Measurements from ENCODE around the gene EGR4.
"Not testable (repeated sequence)": the region's sequence is repeated elsewhere in the genome, so short reads cannot be mapped to it uniquely, and the experiment has no call there.

Gene EGR4

DNA sequence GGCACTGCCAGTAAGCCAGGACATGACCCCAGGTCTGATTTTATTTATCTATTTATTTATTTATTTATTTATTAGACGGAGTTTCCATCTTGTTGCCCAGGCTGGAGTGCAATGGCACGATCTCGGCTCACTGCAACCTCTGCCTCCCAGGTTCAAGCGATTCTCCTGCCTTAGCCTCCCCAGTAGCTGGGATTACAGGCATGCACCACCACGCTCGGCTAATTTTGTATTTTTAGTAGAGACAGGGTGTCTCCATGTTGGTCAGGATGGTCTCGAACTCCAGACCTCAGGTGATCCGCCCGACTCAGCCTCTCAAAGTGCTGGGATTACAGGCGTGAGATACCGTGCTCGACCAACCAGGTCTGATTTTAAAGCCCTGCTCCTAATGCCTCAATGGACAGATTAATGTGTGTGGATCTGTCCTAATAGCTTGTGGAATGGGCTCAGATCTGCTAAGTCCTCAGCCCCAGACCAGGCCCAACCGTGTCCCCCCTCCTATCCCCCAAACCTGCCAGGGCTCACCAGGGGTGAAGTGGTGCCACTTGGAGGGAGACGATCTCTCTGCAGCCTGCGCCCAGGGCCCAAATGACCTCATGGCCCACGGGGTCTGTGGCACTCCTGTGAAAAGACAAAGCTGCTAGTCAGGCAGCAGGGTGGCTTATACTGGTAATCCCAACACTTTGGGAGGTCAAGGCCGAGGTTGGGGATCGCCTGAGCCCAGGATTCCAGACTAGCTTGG, 30.5 kb downstream of the EGR4 start:
- not testable (repeated sequence) for DNase-seq

DNA sequence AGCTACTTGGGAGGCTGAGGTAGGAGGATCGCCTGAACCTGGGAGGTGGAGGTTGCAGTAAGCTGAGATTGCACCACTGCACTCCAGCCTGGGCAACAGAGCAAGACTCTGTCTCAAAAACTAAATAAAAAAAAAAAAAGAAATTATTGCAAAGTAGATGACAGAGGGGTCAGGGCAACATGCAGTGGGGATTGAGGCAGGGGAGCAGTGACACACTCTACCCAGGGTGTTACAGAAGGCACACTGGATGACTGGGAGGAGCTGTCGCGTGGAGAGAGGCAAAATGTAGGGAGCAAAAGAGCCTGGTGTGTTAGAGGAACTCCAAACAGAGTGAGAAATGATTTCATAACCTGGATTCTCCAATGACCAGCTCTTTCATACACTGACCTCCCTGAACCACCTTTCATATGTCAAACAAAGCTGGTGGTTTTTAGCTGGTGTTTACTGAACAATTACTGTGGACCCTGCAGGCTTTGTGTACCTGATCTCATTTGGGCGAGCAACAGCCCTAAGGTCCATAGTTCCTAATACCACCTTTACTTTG, 31.2 kb downstream of the EGR4 start:
- no peak for DNase-seq

DNA sequence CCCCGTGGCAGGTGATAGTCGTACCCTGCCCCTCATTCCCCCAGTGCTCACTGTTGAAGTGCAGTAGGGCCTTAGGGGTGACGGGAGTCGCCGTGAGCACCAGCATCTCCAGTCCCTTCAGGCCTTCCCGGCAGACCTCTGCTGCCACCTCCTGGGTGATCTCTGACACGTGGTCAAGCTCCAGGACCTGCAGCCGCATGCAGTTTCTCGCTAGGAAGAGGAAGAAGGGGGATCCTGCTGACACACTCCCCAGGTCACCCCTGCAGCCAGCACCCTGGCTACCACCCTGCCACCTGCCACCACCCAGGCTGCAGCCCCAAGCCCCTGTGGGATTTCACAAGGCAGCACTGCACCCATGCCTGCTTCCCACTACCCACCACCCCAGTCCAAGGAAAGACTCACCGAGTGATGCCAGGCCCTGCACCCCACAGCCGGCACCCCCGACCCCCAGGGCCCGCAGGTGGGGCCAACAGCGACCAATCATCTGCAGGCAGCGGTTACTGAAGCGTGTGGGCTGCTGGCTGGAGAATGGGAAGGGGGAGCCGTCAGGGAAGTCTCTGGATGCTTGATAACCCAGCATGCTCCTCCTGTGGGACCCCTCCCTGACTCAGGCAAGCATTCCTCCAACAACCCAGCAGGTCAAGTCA, 32.9 kb downstream of the EGR4 start:
- DNase-seq, result no peak

DNA sequence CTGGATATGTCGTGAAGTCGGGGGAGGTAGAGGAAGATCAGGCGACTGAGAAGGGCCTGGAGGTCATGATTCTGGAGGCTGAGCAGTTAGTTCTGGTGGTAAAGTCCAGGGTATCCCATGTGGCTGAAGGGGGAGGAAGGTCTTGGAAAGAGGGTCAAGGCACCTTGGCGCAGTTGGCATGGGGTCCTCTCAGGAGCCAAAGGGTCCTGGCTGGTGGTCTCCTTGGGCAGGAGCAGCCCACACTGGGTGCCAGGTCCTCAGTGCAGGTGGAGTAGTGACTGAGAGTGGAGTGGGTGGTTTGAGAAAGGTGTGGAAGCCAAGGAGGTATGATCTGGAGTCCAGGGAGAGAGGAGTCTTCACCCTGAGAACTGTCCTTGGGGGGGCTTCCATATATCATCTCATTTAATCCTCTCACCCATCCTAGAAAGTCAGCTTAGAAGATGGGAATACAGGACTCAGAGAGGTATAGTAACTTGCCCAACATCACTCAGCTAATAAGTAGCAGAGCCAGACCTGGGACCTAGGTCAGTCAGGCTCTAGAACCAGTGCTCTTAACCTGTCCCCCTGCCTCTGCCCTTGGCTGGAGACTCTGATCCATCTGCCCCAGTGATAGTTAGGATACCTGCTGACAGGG, 33.5 kb downstream of the EGR4 start:
- no peak for DNase-seq

DNA sequence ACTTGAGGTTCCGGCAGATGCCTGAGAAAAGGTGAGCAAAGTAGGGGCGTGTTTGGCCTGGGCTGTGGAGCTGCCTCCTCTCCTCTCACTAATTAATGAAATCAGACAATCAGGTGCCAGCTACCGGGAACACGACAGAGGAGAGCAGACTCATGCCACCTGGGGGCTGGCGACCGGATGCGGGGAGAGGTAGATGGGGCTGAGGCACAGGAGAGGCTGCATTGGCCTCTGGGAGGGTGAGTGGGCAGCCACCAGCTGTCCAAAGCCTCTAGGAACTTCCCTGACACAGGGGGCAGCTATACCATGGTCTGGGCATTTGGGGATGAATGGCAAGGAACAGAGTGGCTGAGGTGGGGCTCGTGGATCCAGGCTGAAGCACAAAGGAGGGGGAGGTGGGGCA, 34.1 kb downstream of the EGR4 start:
- DNase-seq, result no peak

DNA sequence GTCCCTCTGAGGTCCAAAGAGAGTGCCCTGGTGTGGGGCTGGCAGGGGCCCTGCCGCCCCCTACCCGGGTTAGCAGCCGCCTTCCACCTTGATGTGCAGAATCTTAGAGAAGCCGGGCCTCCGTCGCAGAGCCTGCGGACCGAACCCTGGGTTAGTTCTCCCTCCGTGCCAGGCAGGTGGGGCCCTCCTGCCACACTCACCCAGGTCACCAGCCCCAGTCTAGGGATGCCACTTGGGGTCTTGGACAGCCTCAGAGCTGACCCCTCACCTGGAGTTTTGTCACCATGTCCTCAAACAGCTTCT, 34.5 kb downstream of the EGR4 start:
- DNase-seq, result no peak

DNA sequence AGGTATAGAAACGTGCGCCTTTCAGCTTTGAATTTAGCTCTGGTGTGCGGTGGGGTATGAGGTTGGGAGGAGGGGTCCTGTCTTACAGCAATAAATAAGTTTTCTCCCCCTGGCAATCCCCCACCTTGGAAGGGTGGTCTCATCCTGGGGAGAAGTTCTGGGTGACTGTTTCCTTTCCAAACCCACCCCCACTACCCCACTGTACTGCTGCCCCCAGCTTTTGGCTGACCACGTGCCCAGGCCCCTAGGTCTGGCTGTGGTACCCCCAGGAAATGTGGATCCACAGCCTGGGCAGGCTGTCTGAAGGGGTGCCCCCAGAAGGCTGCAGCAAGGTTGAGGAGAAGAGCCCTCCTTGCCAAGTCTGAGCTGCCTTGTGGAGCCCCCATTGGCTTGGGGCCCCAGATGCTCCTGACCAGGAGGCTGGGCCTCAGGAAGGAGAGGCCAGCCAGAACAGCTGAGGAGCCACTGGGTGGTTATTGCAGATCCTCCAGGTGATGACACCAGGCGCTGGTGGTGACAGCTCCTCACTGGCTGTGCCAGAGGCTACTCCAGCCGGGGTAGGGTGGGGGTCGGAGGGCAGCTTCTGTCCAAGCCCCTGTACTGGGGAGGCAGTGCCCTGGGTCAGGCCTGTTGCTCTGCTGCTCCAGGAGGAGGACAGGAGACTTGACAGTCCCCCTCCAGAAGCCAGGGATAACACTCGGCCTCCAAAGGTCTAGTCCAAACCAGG, 35.0 kb downstream of the EGR4 start:
- no peak for DNase-seq

DNA sequence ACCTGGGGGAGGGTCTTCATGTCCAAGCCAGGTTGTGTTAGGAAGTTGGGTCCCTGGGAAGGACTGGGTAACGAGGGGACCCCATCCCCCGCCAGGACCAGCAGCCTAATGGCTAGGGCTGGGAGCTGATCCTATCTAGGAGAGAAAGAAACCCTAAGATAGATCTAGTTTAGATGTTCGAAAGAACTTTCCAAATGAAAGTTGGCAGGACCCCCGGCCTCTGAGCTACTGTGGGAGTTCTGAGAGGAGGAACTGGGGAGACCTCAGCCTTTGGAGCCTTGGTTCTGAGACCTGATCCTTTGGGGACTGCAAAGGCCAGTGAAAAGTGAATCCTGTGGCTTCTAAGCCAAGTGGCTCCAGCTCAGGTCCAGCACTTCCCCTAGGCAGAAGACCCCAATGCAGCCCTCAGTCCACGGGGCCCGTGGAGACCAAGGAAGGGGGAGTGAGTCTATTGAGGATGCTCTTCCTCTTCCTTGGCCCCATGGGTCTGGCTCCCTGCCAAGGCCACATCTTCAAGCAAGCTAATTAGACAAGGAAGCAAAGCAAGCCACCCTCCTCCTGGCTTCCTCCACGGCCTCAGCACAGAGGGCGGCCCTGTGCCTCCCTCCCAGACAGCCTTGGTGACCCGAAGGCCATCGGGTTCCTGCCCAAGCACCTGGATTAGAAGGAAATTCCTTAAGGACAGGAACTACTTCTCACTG, 35.8 kb downstream of the EGR4 start:
- DNase-seq, result no peak

DNA sequence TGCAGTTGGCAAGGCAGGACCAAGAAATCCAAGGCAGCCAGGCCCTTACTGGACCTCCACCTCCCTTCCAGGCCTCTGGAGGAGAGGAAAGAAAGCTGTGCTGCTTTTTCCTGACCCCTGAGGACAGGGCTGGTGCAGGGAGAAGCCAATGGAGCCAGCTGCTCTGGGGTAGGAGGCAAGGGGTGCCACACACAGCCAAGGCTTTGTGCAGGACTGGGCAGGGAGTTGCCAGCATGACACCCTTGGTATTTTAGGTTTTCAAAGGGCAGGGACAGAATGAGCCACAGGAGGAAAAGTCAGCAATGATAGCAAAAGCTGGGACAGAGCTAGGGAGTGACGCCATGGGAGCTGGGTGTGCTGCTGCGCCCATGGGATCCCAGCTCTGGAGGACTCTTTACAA, 36.3 kb downstream of the EGR4 start:
- DNase-seq, result no peak

DNA sequence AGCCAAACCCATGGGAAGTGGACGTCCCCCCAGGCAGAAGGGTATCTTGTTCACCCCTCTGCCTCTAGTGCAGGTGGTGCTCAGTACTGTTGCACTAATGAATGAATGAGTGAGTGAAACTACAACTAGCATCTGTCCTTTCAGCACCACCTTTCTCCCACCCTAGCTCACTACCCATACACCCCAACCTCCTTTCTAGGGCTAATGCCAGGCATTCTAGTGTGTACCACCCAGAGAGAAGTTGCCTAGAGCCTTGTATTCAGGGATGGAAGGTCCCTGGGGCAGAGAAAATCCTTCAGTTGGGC, 36.8 kb downstream of the EGR4 start:
- DNase-seq, result no peak

DNA sequence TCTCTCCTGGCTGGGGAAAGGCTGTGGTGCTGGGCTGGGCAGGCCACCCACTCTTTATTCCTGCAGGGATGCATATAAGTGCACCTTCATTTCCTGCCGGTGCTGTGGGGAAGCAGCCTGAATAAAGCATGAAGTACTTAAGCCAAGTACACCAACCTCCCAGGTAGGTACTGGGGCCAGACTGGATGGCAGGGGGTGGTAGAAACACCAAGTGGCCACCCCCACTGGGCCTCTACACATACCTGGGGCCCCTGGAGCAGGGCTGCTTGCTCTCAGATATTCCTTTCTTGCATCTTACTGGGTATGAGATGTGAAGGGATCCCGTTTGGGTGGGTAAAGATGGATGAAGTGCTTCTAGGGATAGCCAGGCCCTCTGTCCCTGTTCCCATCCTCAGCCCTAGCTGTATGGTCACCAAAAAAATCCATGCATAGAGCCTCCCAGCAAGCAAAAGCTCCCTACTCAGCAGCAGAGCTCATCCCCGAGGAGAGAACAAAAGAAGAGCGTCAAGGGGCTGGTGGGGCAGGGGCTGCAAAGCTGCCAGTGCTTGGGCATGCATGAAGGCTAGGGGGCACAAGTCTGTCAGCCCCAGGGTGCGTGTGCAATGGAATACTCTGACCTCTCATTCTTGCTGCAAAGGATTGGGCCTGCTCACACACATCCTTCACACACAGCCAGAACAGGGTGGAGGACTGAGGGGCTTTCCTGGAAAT, 37.3 kb downstream of the EGR4 start:
- DNase-seq, result no peak

DNA sequence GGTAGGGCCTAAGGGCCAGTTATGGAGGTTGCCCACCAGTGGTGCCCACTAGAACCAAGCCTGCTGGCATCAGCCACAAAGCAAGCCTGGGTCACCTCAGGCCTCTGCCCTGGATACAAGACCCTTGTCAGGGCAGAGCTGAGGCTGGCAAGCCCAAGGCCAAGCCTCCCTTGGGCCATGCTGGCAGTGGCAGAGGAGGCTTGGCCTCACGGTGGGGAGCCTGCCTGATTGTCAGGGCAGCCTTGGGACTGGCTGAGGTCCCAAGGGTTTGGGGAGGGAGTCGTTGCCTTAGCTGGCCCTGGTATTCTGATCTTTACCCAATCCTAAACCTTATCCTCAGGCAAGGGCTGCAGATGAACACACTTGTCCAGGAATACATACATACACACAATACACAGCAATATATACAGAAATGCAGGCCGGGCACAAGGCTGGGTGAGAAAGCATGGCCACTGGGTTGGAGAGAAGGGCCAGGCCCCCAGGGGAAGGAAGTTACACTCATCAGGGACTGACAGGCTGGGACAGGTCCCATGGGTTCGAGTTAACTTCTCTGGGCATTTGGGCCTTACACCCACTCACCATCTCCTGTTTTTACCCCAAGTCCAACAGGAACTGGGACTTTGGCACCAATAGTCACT, 38.2 kb downstream of the EGR4 start:
- no peak for DNase-seq

DNA sequence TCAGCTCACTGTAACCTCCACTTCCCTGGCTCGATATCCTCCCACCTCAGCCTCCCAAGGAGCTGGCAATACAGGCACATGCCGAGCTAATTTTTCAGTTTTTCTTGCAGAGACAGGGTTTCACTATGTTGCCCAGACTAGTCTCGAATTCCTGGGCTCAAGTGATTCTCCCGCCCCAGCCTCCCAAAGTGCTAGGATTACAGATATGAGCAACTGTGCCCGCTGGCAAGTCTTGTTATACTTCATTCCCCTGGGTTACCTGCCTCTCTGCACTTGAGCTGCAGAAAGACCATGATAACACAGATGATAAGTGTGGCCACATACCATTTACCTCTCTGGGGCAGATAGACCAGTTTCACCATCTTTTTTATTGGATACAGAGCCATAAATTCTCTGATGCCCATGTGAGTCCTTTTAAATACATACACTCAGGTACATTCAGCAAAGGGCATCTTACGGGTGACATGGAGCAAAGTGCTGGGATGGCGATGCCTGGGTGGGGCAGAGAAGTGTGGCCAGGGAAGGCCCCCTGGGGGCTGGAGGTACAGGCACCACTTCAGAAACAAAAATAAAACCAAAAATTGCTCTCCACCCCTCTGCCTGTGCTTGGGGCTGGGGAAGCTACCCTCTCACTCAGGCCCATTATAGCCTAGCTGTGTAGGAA, 38.9 kb downstream of the EGR4 start:
- no peak for DNase-seq

DNA sequence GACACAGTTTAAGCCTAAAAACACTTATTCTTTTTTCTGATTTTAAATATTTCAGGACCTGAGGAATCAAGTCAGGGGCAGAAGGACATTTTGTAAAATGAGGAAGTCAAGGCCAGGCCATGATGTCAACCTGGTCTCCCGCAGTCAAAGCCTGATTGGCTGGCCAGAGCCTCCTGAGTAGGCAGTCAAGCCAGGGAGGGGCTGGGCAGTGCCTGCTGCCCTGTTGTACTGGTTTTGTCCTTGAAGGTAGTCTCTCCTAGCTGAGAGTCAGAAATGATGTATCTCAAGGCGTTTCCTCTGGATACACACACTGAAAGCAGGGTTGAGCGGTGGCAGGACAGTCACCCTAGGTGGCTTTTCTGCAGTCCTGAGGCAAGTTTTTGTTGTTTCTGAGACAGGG, 39.4 kb downstream of the EGR4 start:
- DNase-seq, result no peak

DNA sequence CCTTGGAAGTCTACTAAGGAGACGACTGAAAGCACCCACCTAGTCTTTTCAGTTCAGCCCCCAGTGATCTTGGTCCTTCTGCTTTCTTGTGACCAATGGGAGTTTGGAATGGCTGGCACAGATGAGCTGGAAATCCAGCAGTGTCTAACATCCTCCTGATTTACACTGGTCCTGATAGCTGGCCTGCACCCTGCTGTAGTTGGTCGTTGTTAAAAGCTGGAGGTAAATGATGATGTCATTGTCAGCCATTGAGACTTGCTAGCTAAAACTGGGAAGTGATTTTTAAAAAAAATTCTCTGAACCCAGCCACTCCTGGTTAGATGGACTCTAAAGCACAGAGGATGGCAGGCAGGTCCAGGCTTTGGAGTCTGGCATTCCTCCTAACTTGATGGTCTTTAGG, 39.9 kb downstream of the EGR4 start:
- DNase-seq, result no peak

DNA sequence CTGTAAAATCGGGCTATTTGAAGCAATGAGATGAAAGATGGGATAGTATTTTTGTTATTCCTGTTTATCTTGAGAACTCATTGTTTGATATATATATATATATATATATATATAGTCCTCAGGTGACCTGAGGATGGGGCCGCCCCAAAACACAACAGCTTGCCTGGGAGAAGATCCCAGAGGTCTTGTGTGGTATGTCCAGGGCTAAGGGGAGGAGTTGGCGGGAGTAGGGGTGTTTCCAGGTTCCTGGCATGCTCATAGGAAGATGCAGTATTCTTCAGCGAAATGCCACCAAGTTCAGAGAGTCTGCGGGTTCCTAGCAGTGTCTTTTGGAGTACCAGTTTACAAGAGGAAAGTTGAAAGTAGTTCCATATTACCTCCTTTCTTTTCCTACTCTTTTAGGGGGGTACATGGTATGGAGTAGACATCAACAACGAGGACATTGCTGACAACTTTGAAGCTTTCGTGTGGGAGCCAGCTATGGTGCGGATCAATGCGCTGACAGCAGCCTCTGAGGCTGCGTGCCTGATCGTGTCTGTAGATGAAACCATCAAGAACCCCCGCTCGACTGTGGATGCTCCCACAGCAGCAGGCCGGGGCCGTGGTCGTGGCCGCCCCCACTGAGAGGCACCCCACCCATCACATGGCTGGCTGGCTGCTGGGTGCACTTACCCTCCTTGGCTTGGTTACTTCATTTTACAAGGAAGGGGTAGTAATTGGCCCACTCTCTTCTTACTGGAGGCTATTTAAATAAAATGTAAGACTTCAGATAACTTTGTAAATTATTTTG, 40.9 kb downstream of the EGR4 start:
- DNase-seq, result no peak

DNA sequence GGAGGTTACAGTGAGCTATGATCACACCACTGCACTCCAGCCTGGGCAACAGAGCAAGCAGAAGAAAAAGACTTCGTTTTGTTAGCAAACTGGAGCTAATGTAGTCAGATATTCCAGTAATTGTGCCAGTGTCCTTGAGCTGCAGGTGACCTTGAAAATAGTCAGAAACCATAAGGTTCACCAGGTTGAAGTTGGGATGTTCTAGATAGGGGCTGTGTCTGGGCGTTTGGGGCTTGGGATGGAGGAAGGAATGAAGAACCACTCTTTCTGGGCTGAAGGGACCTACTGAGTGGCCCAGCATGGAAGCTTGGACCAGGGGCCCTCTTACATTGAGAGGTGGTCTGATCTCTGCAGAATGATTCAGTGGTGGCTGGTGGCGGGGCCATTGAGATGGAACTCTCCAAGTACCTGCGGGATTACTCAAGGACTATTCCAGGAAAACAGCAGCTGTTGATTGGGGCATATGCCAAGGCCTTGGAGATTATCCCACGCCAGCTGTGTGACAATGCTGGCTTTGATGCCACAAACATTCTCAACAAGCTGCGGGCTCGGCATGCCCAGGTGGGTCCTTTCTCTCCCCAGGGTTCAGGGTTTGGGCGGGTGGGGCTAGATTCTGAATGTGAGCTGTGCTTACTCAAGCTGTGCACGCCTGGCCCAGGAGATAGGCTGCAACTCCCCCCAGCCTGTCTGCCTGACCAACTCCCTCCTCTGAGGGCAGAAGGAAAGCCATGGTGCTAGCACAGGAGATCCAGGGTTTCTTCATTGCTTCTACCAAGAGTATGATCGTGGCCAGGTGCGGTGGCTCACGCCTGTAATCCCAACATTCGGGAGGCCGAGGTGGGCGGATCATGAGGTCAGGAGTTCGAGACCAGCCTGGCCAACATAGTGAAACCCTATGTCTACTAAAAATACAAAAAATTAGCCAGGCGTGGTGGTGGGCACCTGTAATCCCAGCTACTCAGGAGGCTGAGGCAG, 42.2 kb downstream of the EGR4 start:
- DNase-seq, result no peak

DNA sequence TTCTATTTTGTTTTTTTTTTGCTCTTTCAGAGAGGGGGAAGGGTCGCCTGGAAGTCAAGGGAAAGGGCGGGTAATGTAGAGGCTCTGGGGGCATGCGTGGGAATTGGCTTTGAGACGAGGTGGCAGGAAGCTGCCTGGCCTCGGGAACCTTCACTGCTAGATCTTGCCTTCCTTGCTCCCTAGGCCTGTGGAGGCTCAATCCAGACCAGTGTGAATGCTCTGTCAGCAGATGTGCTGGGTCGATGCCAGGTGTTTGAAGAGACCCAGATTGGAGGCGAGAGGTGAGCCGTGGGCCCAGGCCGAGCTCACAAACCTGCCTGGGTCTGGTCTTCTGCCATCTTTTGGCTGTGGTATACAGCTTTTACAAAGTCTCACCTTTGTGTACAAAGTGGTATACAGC, 43.7 kb downstream of the EGR4 start:
- no peak for DNase-seq

DNA sequence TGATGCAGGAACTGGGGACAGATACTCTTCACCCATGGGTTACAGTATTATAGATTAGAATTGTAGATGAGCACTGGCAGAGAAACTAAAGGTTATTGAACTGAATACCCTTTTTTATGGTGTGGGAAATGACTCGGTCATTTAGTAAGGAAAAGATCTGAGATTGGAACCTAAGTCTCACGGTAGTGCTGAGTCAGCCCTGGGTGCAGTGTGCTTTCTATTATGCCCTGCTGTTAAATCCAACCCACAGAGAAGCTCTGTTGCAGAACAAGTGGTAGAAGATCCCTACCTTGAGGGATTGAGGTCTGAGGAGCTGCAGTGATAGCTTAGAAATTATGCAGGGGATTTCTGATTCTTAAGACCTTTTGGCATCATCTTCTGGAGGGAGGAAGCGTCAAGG, 46.5 kb downstream of the EGR4 start:
- no peak for DNase-seq
